Measurements from ENCODE around the gene ZBTB26.
A peak's percentile ranks its signal among the peaks of the same experiment; 100 is the strongest.
"Not testable (repeated sequence)": the region's sequence is repeated elsewhere in the genome, so short reads cannot be mapped to it uniquely, and the experiment has no call there.

The ZBTB26 gene

DNA sequence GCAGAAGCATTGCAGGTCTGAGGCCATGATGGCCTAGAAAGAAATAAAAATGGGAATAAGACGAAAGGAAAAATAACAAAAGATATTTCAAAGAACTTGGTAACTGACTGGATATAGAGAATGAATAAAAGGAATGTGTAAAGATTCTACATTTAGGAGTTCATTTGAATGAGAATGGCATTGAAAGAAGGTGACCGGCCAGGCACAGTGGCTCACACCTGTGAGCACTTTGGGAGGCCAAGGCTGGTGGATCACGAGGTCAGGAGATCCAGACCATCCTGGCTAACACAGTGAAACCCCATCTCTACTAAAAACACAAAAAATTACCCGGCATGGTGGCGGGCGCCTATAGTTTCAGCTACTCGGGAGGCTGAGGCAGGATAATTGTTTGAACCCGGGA is 8.6 kb downstream of the ZBTB26 start:
- DNase-seq, result no peak

DNA sequence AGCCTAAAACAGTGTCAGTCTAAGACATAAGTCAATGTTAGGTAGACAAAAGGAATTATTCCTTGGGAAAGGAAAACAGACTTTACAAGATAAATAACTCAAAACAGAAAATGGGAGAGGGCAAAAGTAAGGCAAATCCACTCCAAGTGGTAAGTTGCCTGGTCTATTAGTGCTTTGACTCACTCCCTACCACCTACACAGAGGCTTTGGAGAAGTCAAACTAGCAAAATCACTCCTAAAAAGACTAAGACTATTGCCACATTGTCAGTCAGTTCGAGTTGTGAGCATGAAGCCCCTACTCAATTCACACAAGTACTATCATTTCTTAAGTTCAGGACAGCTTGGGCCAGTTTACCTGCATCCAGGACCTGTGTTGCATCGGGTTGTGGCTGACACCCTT is 13.0 kb downstream of the ZBTB26 start:
- no peak for DNase-seq

DNA sequence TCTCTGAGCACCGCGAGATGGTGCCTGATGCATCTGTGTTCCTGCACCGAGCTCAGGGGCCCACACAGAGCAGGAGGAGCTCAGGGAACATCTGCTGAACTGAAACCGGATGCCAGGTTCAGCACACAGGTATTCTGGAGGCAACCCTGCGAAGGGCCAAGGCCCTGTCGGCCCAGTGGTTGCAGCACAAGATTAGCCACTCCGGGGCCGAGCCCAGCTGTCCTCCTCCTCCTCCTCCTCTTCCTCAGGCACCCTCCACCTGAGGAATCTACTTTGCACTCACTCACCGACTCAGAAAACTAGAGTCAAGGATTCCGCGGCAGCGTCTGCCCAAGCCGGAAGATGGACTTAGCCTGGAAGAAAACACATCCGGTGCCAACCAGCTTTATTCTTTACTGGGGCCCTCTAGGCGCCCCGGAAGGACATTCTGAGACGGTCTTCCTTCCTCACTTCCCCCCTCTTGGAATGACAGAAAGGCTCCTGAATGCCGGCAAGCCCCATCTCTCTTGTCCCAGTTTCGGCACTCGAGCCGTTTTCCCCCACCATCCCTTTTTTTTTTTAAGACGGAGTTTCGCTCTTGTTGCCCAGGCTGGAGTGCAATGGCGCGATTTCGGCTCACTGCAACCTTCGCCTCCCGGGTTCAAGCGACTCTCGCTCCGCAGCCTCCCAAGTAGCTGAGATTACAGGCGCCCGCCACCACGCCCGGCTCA is 18.2 kb downstream of the ZBTB26 start, which contains the start of gene ZBTB6:
Gene ZBTB6, minus strand, starts transcription at position 360 of the 710 bp plus-strand sequence. CDS start 1,251 bp downstream, outside the sequence.
- peak; percentile 80 for DNase-seq

DNA sequence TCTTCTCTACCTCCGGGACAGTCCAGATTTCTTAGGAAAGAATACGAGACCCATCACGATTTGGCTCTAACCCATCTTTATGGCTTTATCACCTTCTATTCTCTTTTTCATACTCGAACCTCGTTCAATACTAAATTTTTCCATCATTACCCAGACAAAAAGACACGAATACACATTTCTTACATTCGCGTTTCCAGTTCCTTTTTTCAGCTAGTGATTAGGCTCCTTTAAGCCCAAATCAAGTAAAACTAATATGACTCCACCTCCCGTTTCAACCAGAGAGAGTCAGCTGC is 18.7 kb downstream of the ZBTB26 start:
- DNase-seq, result no peak

DNA sequence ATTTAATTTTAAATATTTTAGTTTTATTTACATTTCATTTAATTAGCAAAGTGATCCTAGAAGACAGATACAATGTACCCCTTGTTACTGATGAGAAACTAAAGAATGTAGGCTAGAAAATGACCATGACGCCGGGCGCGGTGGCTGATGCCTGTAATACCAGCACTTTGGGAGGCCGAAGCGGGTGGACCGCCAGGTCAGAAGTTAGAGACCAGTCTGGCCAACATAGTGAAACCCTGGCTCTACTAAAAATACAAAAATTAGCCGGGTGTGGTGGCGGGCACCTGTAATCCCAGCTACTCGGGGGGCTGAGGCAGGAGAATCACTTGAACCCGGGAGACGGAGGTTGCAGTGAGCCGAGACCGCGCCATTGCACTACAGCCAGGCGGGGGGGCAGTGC is 25.2 kb downstream of the ZBTB26 start:
- not testable (repeated sequence) for DNase-seq

GRCh38 chr9:122904823-122905710 is 26.2 kb downstream of the ZBTB26 start, which contains the start of gene RC3H2:
Gene RC3H2 (minus strand): TSS chr9:122905359. CDS start chr9:122897509, 7,850 bp downstream.
- DNase-seq, result peak; percentile 93

- DNase-seq, result peak; percentile 74
Measured at GRCh38 chr9:122904466-122904822, 26.9 kb downstream of the ZBTB26 start.

DNA sequence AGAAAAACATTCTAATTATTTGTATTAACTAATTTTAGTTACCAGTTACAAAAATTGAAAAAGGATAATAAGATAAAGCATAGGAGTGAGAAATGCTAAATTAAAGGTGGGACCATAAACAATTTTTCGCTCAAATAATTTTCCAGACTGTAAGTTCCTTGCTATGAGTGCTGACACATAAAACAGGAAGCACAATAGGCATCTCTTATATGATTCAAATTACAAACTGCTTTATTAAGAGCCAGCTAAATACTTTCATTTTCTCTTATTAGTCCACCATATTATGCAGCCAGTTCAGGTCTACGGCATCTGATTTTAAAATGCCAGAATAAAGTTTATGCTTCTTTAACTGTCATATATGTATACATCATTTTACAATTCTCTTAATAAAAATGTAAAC is 30.5 kb downstream of the ZBTB26 start:
- no peak for DNase-seq

DNA sequence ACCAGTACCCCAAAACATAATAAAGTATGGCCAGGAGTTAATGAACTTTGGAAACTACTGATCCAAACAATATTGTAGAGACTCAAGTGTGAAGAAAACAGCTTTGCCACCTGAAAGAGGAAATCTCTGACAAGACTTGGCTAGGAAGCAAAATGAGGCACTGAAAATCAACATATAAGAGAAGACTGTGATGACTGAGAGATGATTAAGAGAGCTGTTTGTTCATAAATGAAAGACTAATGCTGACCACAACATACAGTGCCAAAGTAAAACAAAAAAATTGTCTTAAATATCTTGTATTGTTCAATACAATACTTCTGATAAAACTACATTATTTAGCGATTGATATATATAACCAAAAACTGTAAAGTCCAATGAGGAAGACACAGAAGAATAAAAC is 33.3 kb downstream of the ZBTB26 start:
- no peak for DNase-seq

DNA sequence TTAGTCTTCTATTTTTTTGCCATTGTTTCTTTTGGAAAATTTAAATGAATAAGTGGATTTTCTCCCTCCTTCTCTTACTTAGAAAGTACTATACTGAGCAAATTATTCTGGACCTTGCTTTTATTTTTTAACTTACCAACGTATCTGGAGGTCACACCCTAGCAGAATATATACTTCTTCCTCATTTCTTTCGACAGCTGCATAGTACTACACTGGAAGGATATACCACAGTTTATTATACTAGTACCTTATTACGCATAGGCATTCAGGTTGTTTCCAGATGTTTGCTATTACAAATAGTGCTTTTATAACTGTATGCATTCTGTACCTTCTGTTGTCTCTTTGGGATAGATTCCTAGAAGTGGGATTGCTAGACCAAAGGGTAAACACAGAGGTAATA is 42.8 kb downstream of the ZBTB26 start:
- DNase-seq, result no peak

DNA sequence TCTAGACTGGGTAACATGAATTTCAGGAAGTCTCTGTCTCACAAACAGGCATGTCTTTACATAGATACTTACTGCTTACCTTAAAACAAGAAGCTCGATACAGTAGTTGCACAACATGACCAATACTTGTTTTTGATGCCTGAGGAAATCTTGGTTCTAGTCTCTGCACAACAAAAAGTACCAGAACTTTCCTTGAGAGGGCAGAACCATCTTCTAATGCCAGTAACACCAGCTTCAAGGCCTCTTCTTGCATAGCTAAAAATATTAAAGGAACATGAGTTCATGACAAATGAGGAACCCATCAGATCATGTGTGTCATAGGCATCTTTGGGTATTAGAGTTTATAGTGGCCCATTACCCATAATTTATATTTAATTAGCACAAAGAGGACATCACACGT is 48.2 kb downstream of the ZBTB26 start:
- no peak for DNase-seq

DNA sequence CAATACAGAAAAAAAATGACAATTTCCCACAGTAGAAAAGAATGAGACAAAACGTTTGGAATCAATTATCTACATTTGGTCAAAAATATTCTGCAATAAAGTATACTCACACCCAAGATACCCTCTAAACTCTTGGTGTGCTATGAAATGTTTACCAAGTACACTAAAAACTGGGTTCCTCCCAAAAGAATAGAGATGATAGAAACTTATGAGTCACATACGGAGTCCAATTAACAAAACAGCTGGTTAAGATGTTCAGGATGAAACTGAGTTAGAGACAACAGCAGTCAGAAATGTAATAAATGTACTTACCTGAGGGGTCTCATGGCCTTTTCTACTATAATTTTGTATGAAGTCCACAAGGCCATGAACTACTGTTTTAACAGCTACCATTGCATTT is 51.9 kb downstream of the ZBTB26 start:
- no peak for DNase-seq

DNA sequence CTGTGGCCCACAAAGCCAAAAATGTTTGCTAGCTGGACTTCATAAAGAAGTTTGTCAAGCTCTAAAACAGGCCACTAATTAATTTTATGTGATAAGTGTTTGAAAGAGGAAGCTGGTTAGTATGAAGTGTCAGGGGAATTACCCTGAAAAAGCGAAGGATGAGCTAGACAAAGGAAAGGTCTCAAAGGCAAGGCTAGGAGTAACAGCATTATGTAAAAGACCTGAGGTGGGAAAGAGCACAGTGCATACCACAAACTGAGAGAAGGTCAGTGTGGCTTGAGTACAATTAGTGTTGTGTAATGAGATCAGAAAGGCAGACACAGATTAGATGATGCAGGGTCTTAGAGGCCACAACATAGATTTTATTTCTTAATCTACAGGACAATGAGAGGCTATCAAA is 55.8 kb downstream of the ZBTB26 start:
- no peak for DNase-seq

DNA sequence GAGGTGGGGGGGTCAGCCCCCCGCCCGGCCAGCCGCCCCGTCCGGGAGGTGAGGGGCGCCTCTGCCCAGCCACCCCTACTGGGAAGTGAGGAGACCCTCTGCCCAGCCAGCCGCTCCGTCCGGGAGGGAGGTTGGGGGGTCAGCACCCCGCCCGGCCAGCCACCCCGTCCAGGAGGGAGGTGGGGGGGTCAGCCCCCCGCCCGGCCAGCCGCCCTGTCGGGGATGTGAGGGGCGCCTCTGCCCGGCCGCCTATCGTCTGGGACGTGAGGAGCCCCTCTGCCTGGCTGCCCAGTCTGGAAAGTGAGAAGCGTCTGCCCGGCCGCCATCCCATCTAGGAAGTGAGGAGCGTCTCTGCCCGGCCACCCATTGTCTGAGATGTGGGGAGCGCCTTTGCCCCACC is 64.0 kb downstream of the ZBTB26 start:
- DNase-seq, result not testable (repeated sequence)

DNA sequence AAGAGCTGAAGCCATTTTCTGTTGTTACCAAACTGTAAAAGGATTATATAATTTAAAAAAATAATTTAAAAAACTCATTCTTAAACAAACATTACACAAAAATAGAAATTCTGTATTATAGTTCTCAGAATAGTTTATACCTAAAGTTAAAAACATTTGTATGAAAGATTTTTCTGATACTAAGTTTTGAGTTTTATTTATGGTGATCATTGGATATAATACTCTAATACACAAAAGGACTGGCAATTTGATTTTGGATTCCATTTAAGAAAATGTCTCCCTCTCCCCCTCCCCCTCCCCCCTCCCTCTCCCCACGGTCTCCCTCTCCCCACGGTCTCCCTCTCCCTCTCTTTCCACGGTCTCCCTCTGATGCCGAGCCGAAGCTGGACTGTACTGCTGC is 65.2 kb downstream of the ZBTB26 start:
- no peak for DNase-seq
